Ishikawa (cell line): ENCODE results near the gene L1CAM.

Experiments
- CEBPB ChIP-seq: IDR thresholded peaks from 2 replicates; pipeline ENCODE4 v1.6.1; 2012
- CREB1 ChIP-seq: IDR thresholded peaks from 2 replicates; pipeline ENCODE4 v1.6.1; 2012; ENCODE audit warnings: low read depth
- EP300 ChIP-seq: IDR thresholded peaks from 2 replicates; pipeline ENCODE4 v1.6.1; 2012; ENCODE audit warnings: borderline replicate concordance
- FOXM1 ChIP-seq: IDR thresholded peaks from 2 replicates; pipeline ENCODE4 v1.6.1; 2012; ENCODE audit warnings: low read depth, borderline replicate concordance
- MAX ChIP-seq: IDR thresholded peaks from 2 replicates; pipeline ENCODE4 v1.6.1; 2012
- NFIC ChIP-seq: IDR thresholded peaks from 2 replicates; pipeline ENCODE4 v1.6.1; 2012
- RAD21 ChIP-seq: IDR thresholded peaks from 2 replicates; pipeline ENCODE4 v1.6.1; 2012; ENCODE audit warnings: low read depth
- REST ChIP-seq: IDR thresholded peaks from 2 replicates; pipeline ENCODE4 v1.6.1; 2012; ENCODE audit warnings: low read depth, mild to moderate bottlenecking
- TAF1 ChIP-seq: IDR thresholded peaks from 2 replicates; pipeline ENCODE4 v1.6.1; 2012; ENCODE audit warnings: low read depth, mild to moderate bottlenecking
- TCF12 ChIP-seq: IDR thresholded peaks from 2 replicates; pipeline ENCODE4 v1.6.1; 2012; ENCODE audit warnings: low read depth
- USF1 ChIP-seq: IDR thresholded peaks from 2 replicates; pipeline ENCODE4 v1.6.1; 2012
- ZBTB7A ChIP-seq: IDR thresholded peaks from 2 replicates; pipeline ENCODE4 v1.6.1; 2012; ENCODE audit warnings: low read depth

DNA sequence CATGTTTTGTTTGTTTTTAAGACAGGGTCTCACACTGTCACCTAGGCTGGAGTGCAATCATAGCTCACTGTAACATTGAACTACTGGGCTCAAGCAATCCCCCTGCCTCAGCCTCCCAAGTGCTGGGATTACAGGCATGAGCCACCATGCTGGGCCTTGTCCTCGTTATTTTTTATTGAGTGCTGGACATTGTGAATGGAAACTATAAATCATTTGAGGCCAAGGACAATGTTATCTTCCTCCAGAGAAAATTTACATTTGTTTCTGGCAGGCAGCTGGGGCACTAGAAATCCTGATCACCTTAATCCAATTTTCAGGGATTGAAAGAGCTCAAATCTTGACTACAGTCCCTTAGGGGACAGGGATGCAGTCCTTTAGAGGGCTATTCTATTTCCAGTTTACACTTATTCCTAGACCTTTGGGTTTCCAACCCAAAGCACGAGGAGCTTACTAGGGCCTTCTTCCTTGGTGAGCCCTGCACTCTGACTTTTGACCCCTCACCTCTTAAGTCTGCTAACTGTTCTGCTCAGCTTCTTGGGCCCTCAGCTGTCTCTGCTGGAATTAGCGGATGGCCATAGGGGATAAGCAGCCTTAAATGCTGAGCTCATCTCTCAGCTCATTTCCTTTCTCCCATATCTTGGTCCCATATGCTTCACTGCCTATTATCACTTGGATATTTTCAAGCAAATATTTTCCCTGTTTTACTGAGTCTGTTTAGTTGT, 32.6 kb downstream of the L1CAM start:
- TF ChIP-seq CREB1 (no peak), MAX (no peak), EP300 (no peak), REST (no peak), RAD21 (no peak), TAF1 (no peak), ZBTB7A (no peak), USF1 (no peak), NFIC (no peak), CEBPB (no peak), FOXM1 (no peak), TCF12 (no peak)
